ENCODE data around the gene CDH4. TPM values are rescaled to one million over a fixed set of nuclear protein-coding genes. Genes with fewer than 3 reads are reported as not detected.

The CDH4 gene
- total RNA-seq, 4 donors from 2014 or later, result not detected

- H3K4me3 ChIP-seq, result no peak overlapping the region
- no peak for DNase-seq
- H3K27me3 ChIP-seq, result peaks cover 21% of the 10 kb centered on the region
- intact Hi-C loops (cut with DNase I; ENCODE audit: low total_unique reads), result no loop called here
- no peaks in the 10 kb centered on the region for H3K9me3 ChIP-seq
- WGBS, 2 donors (ENCODE audit: low coverage in 1 of 2), result 79 to 80% methylated on average over 1 to 23 of the region's 26 CpGs
- in situ Hi-C loops (cut with MboI; ENCODE audit: low pct_ligation_motif_present in 1 of 4, low pct_unique_long_range_greater_than_20kb in 1 of 4, low sequenced_read_pairs in 3 of 4), result no loop called here
- H3K4me1 ChIP-seq, result peaks cover 0 to 4% (median 0%) of the 10 kb centered on the region in 4 donors
- TF ChIP-seq POLR2AphosphoS5 (IDR thresholded peaks at IDR 0.05) (no peak), POLR2A (IDR thresholded peaks at IDR 0.05) (no peak), CTCF (IDR thresholded peaks at IDR 0.05) (no peak), EP300 (IDR thresholded peaks at IDR 0.05; ENCODE audit: low read depth) (no peak)
- H3K27ac ChIP-seq, result no peak overlapping the region
- no peaks in the 10 kb centered on the region for H3K36me3 ChIP-seq
Observed at GRCh38 chr20:61903575-61904340, 651.7 kb downstream of the CDH4 start.

- Histone ChIP-seq H3K9me3 (no peaks in the 10 kb centered on the region), H3K27me3 (peaks cover 21% of the 10 kb centered on the region), H3K4me1 (peaks cover 0 to 4% (median 0%) of the 10 kb centered on the region in 4 donors), H3K27ac (no peak overlapping the region), H3K4me3 (no peak overlapping the region), H3K36me3 (no peaks in the 10 kb centered on the region)
- in situ Hi-C loops (cut with MboI; ENCODE audit: low pct_ligation_motif_present in 1 of 4, low pct_unique_long_range_greater_than_20kb in 1 of 4, low sequenced_read_pairs in 3 of 4), result no loop called here
- TF ChIP-seq EP300 (IDR thresholded peaks at IDR 0.05; ENCODE audit: low read depth), result no peak
- TF ChIP-seq POLR2A (IDR thresholded peaks at IDR 0.05), result no peak
- no peak for TF ChIP-seq CTCF (IDR thresholded peaks at IDR 0.05)
- no peak for TF ChIP-seq POLR2AphosphoS5 (IDR thresholded peaks at IDR 0.05)
- no peak for DNase-seq
- WGBS, 2 donors (ENCODE audit: low coverage in 1 of 2), result 72% methylated on average over 14 of the region's 14 CpGs; no CpG with 5 or more reads in 1 of the 2 donors
- intact Hi-C loops (cut with DNase I; ENCODE audit: low total_unique reads), result no loop called here
Observed at GRCh38 chr20:61904456-61904855, 652.4 kb downstream of the CDH4 start.

GRCh38 chr20:61905781-61906523, 653.9 kb downstream of the CDH4 start:
- TF ChIP-seq POLR2AphosphoS5 (IDR thresholded peaks at IDR 0.05) (no peak), CTCF (IDR thresholded peaks at IDR 0.05) (no peak), EP300 (IDR thresholded peaks at IDR 0.05; ENCODE audit: low read depth) (no peak), POLR2A (IDR thresholded peaks at IDR 0.05) (no peak)
- DNase-seq, result no peak
- no peak overlapping the region for H3K27ac ChIP-seq
- peaks cover 7% of the 10 kb centered on the region for H3K27me3 ChIP-seq
- H3K9me3 ChIP-seq, result no peaks in the 10 kb centered on the region
- no peak overlapping the region for H3K4me3 ChIP-seq
- 73 to 86% methylated on average over 3 to 15 of the region's 15 CpGs for WGBS, 2 donors (ENCODE audit: low coverage in 1 of 2)
- in situ Hi-C loops (cut with MboI; ENCODE audit: low pct_ligation_motif_present in 1 of 4, low pct_unique_long_range_greater_than_20kb in 1 of 4, low sequenced_read_pairs in 3 of 4) (no loop called here), intact Hi-C loops (cut with DNase I; ENCODE audit: low total_unique reads) (no loop called here)
- H3K36me3 ChIP-seq, result no peaks in the 10 kb centered on the region
- peaks cover 0 to 4% (median 0%) of the 10 kb centered on the region in 4 donors for H3K4me1 ChIP-seq

- TF ChIP-seq POLR2A (IDR thresholded peaks at IDR 0.05), result no peak
- no peak for TF ChIP-seq EP300 (IDR thresholded peaks at IDR 0.05; ENCODE audit: low read depth)
- TF ChIP-seq CTCF (IDR thresholded peaks at IDR 0.05), result no peak
- no peak for TF ChIP-seq POLR2AphosphoS5 (IDR thresholded peaks at IDR 0.05)
- Histone ChIP-seq H3K4me3 (no peak overlapping the region), H3K27me3 (peaks cover 2% of the 10 kb centered on the region), H3K36me3 (no peaks in the 10 kb centered on the region), H3K27ac (no peak overlapping the region), H3K9me3 (no peaks in the 10 kb centered on the region), H3K4me1 (no peaks in the 10 kb centered on the region)
- DNase-seq, result no peak
- in situ Hi-C loops (cut with MboI; ENCODE audit: low pct_ligation_motif_present in 1 of 4, low pct_unique_long_range_greater_than_20kb in 1 of 4, low sequenced_read_pairs in 3 of 4) (no loop called here), intact Hi-C loops (cut with DNase I; ENCODE audit: low total_unique reads) (no loop called here)
- WGBS, 2 donors (ENCODE audit: low coverage in 1 of 2), result 83 to 100% methylated on average over 1 to 24 of the region's 24 CpGs
Observed at GRCh38 chr20:61907081-61907891, 655.2 kb downstream of the CDH4 start.
